Measurements from ENCODE around the gene MARCHF4.

MARCHF4 gene

GRCh38 chr2:216362730-216363129 lies 9.6 kb downstream of the MARCHF4 start:
- TF ChIP-seq, protein P1, sequence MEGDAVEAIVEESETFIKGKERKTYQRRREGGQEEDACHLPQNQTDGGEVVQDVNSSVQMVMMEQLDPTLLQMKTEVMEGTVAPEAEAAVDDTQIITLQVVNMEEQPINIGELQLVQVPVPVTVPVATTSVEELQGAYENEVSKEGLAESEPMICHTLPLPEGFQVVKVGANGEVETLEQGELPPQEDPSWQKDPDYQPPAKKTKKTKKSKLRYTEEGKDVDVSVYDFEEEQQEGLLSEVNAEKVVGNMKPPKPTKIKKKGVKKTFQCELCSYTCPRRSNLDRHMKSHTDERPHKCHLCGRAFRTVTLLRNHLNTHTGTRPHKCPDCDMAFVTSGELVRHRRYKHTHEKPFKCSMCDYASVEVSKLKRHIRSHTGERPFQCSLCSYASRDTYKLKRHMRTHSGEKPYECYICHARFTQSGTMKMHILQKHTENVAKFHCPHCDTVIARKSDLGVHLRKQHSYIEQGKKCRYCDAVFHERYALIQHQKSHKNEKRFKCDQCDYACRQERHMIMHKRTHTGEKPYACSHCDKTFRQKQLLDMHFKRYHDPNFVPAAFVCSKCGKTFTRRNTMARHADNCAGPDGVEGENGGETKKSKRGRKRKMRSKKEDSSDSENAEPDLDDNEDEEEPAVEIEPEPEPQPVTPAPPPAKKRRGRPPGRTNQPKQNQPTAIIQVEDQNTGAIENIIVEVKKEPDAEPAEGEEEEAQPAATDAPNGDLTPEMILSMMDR (IDR thresholded peaks at IDR 0.05; ENCODE audit: low read depth, low read length): no peak
- no peak for DNase-seq (ENCODE audit: extremely low read depth, low read depth)

DNA sequence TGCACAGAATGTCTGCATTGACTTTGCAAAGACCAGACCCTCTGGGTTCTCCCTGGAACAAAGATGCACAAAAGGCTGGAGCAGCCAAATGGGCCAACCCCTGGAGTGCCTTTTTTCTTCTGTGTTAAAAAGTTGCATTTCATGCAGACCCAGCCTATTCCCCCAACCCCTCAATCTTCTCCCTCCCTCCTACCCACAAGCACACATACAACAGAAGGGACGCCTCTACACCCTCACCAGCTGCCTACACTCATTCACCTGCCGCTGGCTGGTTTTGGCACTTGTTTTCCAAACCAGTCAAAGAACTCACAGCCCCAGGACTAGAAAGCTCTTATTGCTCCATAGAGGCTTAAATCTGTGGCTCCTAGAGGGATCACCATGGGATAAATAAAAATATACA lies 16.6 kb downstream of the MARCHF4 start:
- TF ChIP-seq, protein P1 (IDR thresholded peaks at IDR 0.05; ENCODE audit: low read depth, low read length): no peak
- no peak for DNase-seq (ENCODE audit: extremely low read depth, low read depth)

DNA sequence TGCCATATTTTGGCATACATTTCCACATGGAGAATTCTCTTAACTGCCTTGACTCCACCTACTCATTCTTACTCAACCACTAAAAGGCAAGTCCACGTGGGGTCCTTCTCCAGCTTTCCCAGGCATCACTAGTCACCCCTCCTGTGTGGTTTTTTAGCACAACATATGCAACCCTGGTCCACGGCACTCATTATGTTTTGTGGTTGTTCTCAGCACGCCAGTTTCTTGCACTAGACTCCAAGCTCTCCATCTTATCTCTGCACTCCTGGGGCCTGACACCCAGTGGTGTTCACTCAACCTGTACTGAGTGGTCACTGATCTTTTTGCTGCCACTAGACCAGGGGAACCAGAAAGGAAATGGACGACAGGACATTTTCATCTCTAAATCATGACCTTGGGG lies 18.0 kb downstream of the MARCHF4 start:
- DNase-seq (ENCODE audit: extremely low read depth, low read depth): no peak
- TF ChIP-seq, protein P1 (IDR thresholded peaks at IDR 0.05; ENCODE audit: low read depth, low read length): no peak

GRCh38 chr2:216352653-216353270 lies 19.5 kb downstream of the MARCHF4 start:
- TF ChIP-seq, protein P1 (IDR thresholded peaks at IDR 0.05; ENCODE audit: low read depth, low read length): no peak
- DNase-seq (ENCODE audit: extremely low read depth, low read depth): no peak

- TF ChIP-seq, protein P1 (IDR thresholded peaks at IDR 0.05; ENCODE audit: low read depth, low read length): no peak
- DNase-seq (ENCODE audit: extremely low read depth, low read depth): no peak
Measured at GRCh38 chr2:216351172-216351925, 20.9 kb downstream of the MARCHF4 start.

DNA sequence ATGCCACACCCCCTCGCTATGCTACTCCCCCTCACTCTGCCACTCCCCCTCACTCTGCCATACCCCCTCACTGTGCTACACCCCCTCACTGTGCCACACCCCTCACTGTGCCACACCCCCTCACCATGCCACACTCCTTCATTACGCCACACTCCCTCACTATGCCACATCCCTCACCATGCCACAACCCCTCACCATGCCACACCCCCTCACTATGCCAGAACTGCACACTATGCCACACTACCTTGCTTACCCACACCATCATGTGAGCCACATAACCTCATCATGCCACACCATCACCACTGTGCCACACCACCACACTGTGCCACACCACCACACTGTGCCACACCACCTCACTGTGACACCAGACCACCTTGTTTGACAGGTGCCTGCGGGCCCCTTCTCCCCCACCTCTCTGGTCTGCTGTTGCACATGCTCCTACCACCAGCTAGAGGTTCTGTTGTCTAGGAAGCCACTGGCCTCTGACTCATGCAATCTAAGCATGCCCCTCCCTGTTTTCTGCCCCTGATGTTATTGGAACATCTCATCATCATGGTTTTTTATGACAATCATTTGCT lies 22.0 kb downstream of the MARCHF4 start:
- no peak for DNase-seq (ENCODE audit: extremely low read depth, low read depth)
- TF ChIP-seq, protein P1 (IDR thresholded peaks at IDR 0.05; ENCODE audit: low read depth, low read length): no peak

DNA sequence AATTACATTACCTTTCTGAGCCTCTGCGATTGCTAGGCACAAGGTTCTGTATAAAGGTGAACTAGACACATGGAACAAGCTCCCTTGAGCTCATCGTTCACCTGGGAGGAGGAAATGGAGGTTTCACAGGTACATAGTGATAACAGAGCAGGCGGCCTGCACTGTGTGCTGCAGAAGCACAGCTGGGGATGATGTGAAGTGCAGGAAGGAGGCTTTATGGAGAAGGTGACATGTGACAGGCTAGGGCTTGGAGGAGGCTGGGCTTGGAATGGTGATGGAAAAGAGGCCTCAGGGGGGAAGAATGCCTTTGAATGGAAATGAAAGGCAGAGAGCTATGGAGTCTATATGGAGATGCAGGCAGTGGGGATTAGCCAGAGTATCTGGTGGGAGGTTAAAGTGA lies 22.9 kb downstream of the MARCHF4 start:
- DNase-seq (ENCODE audit: extremely low read depth, low read depth): no peak

More for the DNA sequence above, 22.9 kb downstream of the MARCHF4 start:
- TF ChIP-seq, protein P1 (IDR thresholded peaks at IDR 0.05; ENCODE audit: low read depth, low read length): no peak

Data from AG09319 (cell line).